Effector memory CD4-positive, alpha-beta T cell (primary cell): Measurements from ENCODE around the gene ARHGAP6.
"Not testable (repeated sequence)": the region's sequence is repeated elsewhere in the genome, so short reads cannot be mapped to it uniquely, and the experiment has no call there.

Experiments
- DNase-seq, 3 donors: peaks; one replicate each; pipeline ENCODE4 v3.0.0-alpha.2; 2020
- H3K27ac ChIP-seq: 2 replicates; pipeline ENCODE4 v1.7.0; 2013; ENCODE audit warnings: mild to moderate bottlenecking, low read length, moderate library complexity; ENCODE audit not compliant: insufficient read depth, poor library complexity, severe bottlenecking
- H3K27me3 ChIP-seq: replicated peaks from 2 replicates; pipeline ENCODE4 v1.7.0; 2013; ENCODE audit warnings: mild to moderate bottlenecking, low read length; ENCODE audit not compliant: insufficient read depth, control insufficient read depth, poor library complexity, severe bottlenecking
- H3K36me3 ChIP-seq: 2 replicates; pipeline ENCODE4 v1.7.0; 2013; ENCODE audit warnings: mild to moderate bottlenecking, low read length, moderate library complexity; ENCODE audit not compliant: control insufficient read depth, insufficient read depth
- H3K4me1 ChIP-seq: 2 replicates; pipeline ENCODE4 v1.7.0; 2013; ENCODE audit warnings: low read length, mild to moderate bottlenecking; ENCODE audit not compliant: control insufficient read depth, insufficient read depth, poor library complexity, severe bottlenecking
- H3K4me3 ChIP-seq: 2 replicates; pipeline ENCODE4 v1.7.0; 2013; ENCODE audit warnings: low read length, low read depth, mild to moderate bottlenecking; ENCODE audit not compliant: insufficient read depth, poor library complexity, severe bottlenecking
- H3K9me3 ChIP-seq: 2 replicates; pipeline ENCODE4 v1.7.0; 2013; ENCODE audit warnings: mild to moderate bottlenecking, low read length, moderate library complexity; ENCODE audit not compliant: control insufficient read depth

ARHGAP6 gene

GRCh38 chrX:11580789-11581188 is 84.9 kb downstream of the ARHGAP6 start:
- H3K27me3 ChIP-seq = no peaks in the 10 kb centered on the region
- H3K36me3 ChIP-seq = no peaks in the 10 kb centered on the region
- no peaks in the 10 kb centered on the region for H3K4me1 ChIP-seq
- H3K27ac ChIP-seq = no peak overlapping the region
- no peaks in the 10 kb centered on the region for H3K9me3 ChIP-seq
- H3K4me3 ChIP-seq = no peak overlapping the region
- DNase-seq = no peak

- no peaks in the 10 kb centered on the region for H3K4me1 ChIP-seq
- H3K27ac ChIP-seq = no peak overlapping the region
- DNase-seq = no peak
- H3K4me3 ChIP-seq = no peak overlapping the region
- H3K36me3 ChIP-seq = no peaks in the 10 kb centered on the region
- no peaks in the 10 kb centered on the region for H3K9me3 ChIP-seq
- H3K27me3 ChIP-seq = no peaks in the 10 kb centered on the region
These were observed 85.8 kb downstream of the ARHGAP6 start for GRCh38 chrX:11579636-11580600.

DNA sequence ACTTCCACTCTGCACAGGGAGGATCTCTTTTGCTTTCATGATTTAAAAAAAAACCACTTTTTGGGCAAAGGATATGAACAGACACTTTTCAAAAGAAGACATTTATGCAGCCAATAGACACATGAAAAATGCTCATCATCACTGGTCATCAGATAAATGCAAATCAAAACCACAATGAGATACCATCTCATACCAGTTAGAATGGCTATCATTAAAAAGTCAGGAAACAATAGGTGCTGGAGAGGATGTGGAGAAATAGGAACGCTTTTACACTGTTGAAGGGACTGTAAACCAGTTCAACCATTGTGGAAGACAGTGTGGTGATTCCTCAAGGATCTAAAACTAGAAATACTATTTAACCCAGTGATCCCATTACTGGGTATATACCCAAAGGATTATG is 87.4 kb downstream of the ARHGAP6 start:
- H3K4me1 ChIP-seq, H3K27ac ChIP-seq, H3K4me3 ChIP-seq, DNase-seq, H3K27me3 ChIP-seq, H3K36me3 ChIP-seq, H3K9me3 ChIP-seq: not testable (repeated sequence)

GRCh38 chrX:11577603-11578002 is 88.1 kb downstream of the ARHGAP6 start:
- Histone ChIP-seq H3K4me3 (no peak overlapping the region), H3K27me3 (no peaks in the 10 kb centered on the region), H3K4me1 (no peaks in the 10 kb centered on the region), H3K27ac (no peak overlapping the region), H3K36me3 (no peaks in the 10 kb centered on the region), H3K9me3 (no peaks in the 10 kb centered on the region)
- no peak for DNase-seq

GRCh38 chrX:11575332-11575731 is 90.4 kb downstream of the ARHGAP6 start:
- no peaks in the 10 kb centered on the region for H3K4me1 ChIP-seq
- H3K36me3 ChIP-seq = no peaks in the 10 kb centered on the region
- H3K9me3 ChIP-seq = no peaks in the 10 kb centered on the region
- no peak overlapping the region for H3K27ac ChIP-seq
- H3K27me3 ChIP-seq = no peaks in the 10 kb centered on the region
- H3K4me3 ChIP-seq = no peak overlapping the region
- DNase-seq = no peak

GRCh38 chrX:11567528-11568220 is 98.0 kb downstream of the ARHGAP6 start:
- Histone ChIP-seq H3K36me3 (no peaks in the 10 kb centered on the region), H3K27ac (no peak overlapping the region), H3K27me3 (peaks cover 5% of the 10 kb centered on the region), H3K4me3 (no peak overlapping the region), H3K9me3 (no peaks in the 10 kb centered on the region), H3K4me1 (no peaks in the 10 kb centered on the region)
- no peak for DNase-seq

GRCh38 chrX:11566789-11567188 is 98.9 kb downstream of the ARHGAP6 start:
- Histone ChIP-seq H3K4me3 (no peak overlapping the region), H3K27me3 (peaks cover 5% of the 10 kb centered on the region), H3K9me3 (no peaks in the 10 kb centered on the region), H3K27ac (no peak overlapping the region), H3K4me1 (no peaks in the 10 kb centered on the region), H3K36me3 (no peaks in the 10 kb centered on the region)
- DNase-seq = no peak

DNA sequence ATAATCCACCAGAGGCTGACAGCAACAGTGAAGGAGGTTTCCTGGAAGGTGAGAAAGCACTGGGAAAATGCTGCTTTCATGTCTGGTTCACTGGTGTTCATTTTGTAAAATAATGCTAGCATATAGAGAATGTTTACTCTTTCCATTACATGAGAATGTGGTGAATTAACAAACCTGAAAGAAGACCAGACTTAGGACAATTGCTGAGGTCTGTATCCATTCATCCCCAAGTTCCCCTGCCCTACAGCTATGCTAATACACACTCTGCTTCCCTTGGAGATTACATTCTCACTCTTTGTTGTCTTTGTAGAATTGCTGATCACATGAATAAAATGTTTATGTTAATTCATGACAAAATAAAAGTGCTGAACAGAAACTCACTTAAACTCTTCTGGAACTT is 99.5 kb downstream of the ARHGAP6 start:
- no peaks in the 10 kb centered on the region for H3K9me3 ChIP-seq
- H3K4me3 ChIP-seq = no peak overlapping the region
- no peaks in the 10 kb centered on the region for H3K4me1 ChIP-seq
- no peak overlapping the region for H3K27ac ChIP-seq
- no peaks in the 10 kb centered on the region for H3K36me3 ChIP-seq
- no peak for DNase-seq
- H3K27me3 ChIP-seq = peaks cover 5% of the 10 kb centered on the region

GRCh38 chrX:11564546-11564945 is 101.2 kb downstream of the ARHGAP6 start:
- Histone ChIP-seq H3K27me3 (peaks cover 5% of the 10 kb centered on the region), H3K4me1 (no peaks in the 10 kb centered on the region), H3K27ac (no peak overlapping the region), H3K9me3 (no peaks in the 10 kb centered on the region), H3K4me3 (no peak overlapping the region), H3K36me3 (no peaks in the 10 kb centered on the region)
- no peak for DNase-seq

DNA sequence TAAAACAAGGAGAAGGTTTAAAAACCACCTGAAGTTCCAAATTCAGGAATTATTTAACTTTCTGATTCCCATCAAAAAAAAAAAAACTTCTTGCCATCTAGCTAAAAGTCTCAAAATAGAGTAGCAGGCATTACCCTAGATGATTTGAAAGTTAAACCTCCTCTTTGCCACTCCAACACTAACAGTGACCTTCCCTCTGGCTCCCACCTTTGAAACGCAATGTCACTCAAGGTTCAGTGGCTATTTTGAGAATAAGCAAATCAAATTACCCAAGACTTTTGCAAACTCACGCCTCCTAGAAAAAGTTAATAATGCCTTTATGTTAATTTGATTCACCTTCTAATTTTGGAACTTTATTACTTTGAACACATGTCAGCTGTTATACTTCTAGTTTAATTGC is 103.2 kb downstream of the ARHGAP6 start:
- H3K27ac ChIP-seq = no peak overlapping the region
- no peaks in the 10 kb centered on the region for H3K36me3 ChIP-seq
- peaks cover 5% of the 10 kb centered on the region for H3K27me3 ChIP-seq
- no peak for DNase-seq
- H3K4me3 ChIP-seq = no peak overlapping the region
- H3K9me3 ChIP-seq = no peaks in the 10 kb centered on the region
- H3K4me1 ChIP-seq = no peaks in the 10 kb centered on the region
